ENCODE measurements around the gene MCF2L. TPM values are rescaled to one million over a fixed set of nuclear protein-coding genes. Genes with fewer than 3 reads are reported as not detected.

Gene MCF2L
- total RNA-seq, 1 donor from 2014 or later: 16.5 TPM

DNA sequence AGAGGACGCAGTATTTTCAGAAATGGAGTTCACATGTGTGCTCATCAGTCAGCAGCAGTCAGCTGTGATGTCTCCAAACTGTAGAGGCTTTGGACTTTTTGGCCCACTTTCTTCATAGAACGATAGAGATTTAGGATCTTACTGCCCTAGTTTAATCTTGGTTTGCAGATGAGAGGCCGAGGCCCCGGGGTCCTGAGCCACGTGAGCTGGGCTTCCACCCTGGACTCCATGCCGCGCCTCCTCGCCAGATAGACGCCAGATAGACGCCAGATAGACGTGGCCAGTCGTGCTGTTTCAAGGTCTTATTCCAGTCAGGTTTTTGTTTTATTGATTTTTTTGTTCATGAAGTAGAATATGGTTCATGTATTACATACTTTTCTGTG lies 11.7 kb upstream of the MCF2L start:
- Mint-ChIP-seq H3K27me3 (ENCODE audit: unreplicated experiment) (peaks cover 7% of the 10 kb centered on the region), H3K4me3 (ENCODE audit: unreplicated experiment) (no peak overlapping the region), H3K9me3 (ENCODE audit: unreplicated experiment) (no peaks in the 10 kb centered on the region), H3K4me1 (ENCODE audit: unreplicated experiment) (peaks cover 8% of the 10 kb centered on the region), H3K36me3 (ENCODE audit: low read depth, unreplicated experiment) (peaks cover 3% of the 10 kb centered on the region), H3K27ac (ENCODE audit: unreplicated experiment) (no peak overlapping the region)
- TF ChIP-seq, protein P1, sequence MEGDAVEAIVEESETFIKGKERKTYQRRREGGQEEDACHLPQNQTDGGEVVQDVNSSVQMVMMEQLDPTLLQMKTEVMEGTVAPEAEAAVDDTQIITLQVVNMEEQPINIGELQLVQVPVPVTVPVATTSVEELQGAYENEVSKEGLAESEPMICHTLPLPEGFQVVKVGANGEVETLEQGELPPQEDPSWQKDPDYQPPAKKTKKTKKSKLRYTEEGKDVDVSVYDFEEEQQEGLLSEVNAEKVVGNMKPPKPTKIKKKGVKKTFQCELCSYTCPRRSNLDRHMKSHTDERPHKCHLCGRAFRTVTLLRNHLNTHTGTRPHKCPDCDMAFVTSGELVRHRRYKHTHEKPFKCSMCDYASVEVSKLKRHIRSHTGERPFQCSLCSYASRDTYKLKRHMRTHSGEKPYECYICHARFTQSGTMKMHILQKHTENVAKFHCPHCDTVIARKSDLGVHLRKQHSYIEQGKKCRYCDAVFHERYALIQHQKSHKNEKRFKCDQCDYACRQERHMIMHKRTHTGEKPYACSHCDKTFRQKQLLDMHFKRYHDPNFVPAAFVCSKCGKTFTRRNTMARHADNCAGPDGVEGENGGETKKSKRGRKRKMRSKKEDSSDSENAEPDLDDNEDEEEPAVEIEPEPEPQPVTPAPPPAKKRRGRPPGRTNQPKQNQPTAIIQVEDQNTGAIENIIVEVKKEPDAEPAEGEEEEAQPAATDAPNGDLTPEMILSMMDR (IDR thresholded peaks at IDR 0.05; ENCODE audit: unreplicated experiment): no peak
- no peak for DNase-seq (ENCODE audit: low spot score)

DNA sequence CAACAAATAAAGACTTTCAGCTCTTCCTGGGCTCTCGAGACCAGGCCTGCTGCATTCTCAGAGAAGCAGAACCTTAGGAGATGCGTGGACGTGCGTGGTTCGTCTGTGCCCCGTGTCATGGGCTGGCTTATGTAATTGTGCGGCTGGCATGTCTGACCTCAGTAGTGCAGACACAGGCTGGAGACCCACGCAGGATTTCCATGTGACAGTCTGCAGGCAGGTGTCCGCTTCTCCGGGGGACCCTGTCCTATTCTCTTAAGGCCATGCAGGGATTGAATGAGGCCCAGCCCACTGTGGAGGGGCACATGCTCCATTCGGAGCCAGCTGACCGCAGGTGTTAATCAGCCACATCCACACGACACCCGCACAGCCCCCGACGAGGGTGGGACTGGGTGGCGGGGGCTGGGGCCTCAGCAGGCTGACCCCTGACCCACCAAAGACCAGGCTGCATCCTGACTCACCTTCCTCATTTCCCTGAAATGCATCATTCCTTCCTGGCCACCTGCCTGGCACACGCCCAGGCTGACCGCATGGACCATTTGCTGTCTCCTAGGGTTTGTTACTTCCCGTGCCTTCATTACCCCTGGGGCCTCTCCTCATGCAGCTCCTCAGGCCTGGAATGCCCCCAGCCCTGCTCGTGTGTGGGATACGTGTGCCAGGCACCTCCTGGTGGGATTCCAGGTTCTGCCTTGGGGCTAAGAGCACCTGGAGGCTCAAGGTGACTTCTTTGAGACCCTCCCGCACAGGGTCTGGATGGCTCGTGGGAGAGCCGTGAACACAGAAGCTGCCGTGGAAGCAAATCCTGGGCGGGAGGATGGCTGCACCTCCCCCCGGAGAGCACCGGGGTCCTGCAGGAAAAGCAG lies 10.7 kb upstream of the MCF2L start:
- H3K4me3 Mint-ChIP-seq (ENCODE audit: unreplicated experiment): no peak overlapping the region
- no peak overlapping the region for H3K27ac Mint-ChIP-seq (ENCODE audit: unreplicated experiment)
- DNase-seq (ENCODE audit: low spot score): no peak
- peaks cover 8% of the 10 kb centered on the region for H3K4me1 Mint-ChIP-seq (ENCODE audit: unreplicated experiment)
- H3K9me3 Mint-ChIP-seq (ENCODE audit: unreplicated experiment): no peaks in the 10 kb centered on the region
- H3K27me3 Mint-ChIP-seq (ENCODE audit: unreplicated experiment): peaks cover 7% of the 10 kb centered on the region
- TF ChIP-seq, protein P1 (IDR thresholded peaks at IDR 0.05; ENCODE audit: unreplicated experiment): no peak
- peaks cover 3% of the 10 kb centered on the region for H3K36me3 Mint-ChIP-seq (ENCODE audit: low read depth, unreplicated experiment)

DNA sequence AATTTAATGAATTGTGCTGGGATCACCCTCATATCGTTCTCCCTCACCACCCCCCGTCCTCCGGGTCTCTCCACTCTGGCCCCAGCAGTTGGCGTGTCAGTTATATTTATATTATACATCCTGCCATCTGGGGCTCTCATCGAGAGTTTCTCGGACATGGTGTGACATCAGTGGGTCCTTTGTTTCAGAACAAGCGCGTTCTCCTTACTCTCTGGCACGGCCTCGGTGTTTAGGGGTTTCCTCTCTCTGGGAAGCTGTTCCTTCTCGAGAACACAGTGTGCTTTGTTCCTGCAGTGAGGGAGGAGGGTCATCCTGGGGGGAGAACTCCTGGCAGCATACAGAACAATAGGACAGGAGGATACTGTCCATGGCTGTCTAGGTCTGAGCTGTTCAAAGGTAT lies 9.8 kb upstream of the MCF2L start:
- no peaks in the 10 kb centered on the region for H3K9me3 Mint-ChIP-seq (ENCODE audit: unreplicated experiment)

DNA sequence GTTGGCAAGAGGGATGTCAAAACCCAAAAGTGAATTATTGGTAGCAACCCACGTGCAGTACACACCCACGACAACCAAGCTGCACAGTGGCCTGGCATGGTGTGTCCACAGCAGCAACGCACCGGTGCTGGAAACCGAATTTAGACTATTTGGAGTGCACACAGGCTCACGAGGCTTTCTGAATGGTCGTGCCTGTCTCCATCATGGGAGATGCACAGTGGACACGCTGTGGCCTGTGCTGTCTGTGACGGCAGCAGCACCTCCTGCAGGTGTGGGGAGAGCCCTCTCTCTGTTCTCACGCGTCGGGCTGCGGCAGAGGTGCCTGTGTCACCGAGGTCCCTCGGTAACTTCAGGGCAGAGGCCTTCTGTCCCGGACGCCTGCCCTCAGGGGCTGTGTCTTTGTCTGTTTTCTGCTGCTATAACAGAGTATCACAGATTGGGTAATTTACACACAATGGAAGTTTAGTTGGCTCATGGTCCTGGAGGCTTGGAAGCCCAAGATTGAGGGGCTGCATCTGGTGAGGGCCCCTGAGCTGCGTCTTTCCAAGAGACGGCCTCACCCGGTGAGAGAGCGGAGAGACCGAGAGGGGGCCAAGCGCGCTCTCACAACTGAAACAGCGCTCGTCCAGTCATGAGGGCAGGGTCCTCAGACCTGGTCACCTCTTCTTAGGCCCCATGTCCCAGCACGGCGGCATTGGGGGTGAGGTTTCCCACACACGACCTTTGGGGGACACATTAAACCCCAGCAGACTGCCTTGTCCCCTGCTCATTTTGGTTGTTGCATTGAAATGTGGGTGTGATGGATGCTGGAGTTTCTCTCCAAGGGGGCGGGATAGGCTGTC lies 9.1 kb upstream of the MCF2L start:
- H3K4me1 Mint-ChIP-seq (ENCODE audit: unreplicated experiment): peaks cover 8% of the 10 kb centered on the region
- no peak overlapping the region for H3K4me3 Mint-ChIP-seq (ENCODE audit: unreplicated experiment)
- no peaks in the 10 kb centered on the region for H3K9me3 Mint-ChIP-seq (ENCODE audit: unreplicated experiment)
- peaks cover 7% of the 10 kb centered on the region for H3K27me3 Mint-ChIP-seq (ENCODE audit: unreplicated experiment)
- no peak overlapping the region for H3K27ac Mint-ChIP-seq (ENCODE audit: unreplicated experiment)
- DNase-seq (ENCODE audit: low spot score): no peak
- peaks cover 3% of the 10 kb centered on the region for H3K36me3 Mint-ChIP-seq (ENCODE audit: low read depth, unreplicated experiment)
- TF ChIP-seq, protein P1 (IDR thresholded peaks at IDR 0.05; ENCODE audit: unreplicated experiment): no peak

More for the DNA sequence above, 9.8 kb upstream of the MCF2L start:
- Mint-ChIP-seq H3K27me3 (ENCODE audit: unreplicated experiment) (peaks cover 7% of the 10 kb centered on the region), H3K4me3 (ENCODE audit: unreplicated experiment) (no peak overlapping the region), H3K27ac (ENCODE audit: unreplicated experiment) (peak overlapping the region; percentile 57), H3K36me3 (ENCODE audit: low read depth, unreplicated experiment) (peaks cover 3% of the 10 kb centered on the region), H3K4me1 (ENCODE audit: unreplicated experiment) (peaks cover 8% of the 10 kb centered on the region)
- TF ChIP-seq, protein P1 (IDR thresholded peaks at IDR 0.05; ENCODE audit: unreplicated experiment): no peak
- no peak for DNase-seq (ENCODE audit: low spot score)
